ENCODE results near the gene TENT5A.

Gene TENT5A

GRCh38 chr6:81752921-81753710 is 635 bp upstream of the TENT5A start:
- no peak overlapping the region for H3K9ac ChIP-seq (ENCODE audit: low read length)
- H4K20me1 ChIP-seq (ENCODE audit: insufficient read depth, low read length), result no peaks in the 10 kb centered on the region
- H3K4me1 ChIP-seq (ENCODE audit: insufficient read depth, low read length, severe bottlenecking), result no peaks in the 10 kb centered on the region
- no peak overlapping the region for H3K4me3 ChIP-seq (ENCODE audit: low read depth, low read length, poor library complexity, severe bottlenecking)
- H3K27ac ChIP-seq (ENCODE audit: low read depth, low read length, poor library complexity, severe bottlenecking), result no peak overlapping the region
- no peak overlapping the region for H3K4me2 ChIP-seq (ENCODE audit: low read length)
- TF ChIP-seq CTCF (IDR thresholded peaks at IDR 0.05; ENCODE audit: low read length), result no peak
- TF ChIP-seq EZH2 (IDR thresholded peaks at IDR 0.05; ENCODE audit: borderline replicate concordance, low read length), result no peak
- H3K9me3 ChIP-seq (ENCODE audit: low read length), result no peaks in the 10 kb centered on the region
- no peaks in the 10 kb centered on the region for H3K9me2 ChIP-seq (ENCODE audit: low read depth, low read length)
- H3F3A ChIP-seq (ENCODE audit: insufficient read depth, low read length), result no peaks in the 10 kb centered on the region
- H3K27me3 ChIP-seq (ENCODE audit: insufficient read depth, low read length), result no peaks in the 10 kb centered on the region
- H3K36me3 ChIP-seq (ENCODE audit: insufficient read depth, low read length), result no peaks in the 10 kb centered on the region
- no peaks in the 10 kb centered on the region for H3K79me2 ChIP-seq (ENCODE audit: insufficient read depth, low read length)
- H2AFZ ChIP-seq (ENCODE audit: low read length), result no peak overlapping the region

DNA sequence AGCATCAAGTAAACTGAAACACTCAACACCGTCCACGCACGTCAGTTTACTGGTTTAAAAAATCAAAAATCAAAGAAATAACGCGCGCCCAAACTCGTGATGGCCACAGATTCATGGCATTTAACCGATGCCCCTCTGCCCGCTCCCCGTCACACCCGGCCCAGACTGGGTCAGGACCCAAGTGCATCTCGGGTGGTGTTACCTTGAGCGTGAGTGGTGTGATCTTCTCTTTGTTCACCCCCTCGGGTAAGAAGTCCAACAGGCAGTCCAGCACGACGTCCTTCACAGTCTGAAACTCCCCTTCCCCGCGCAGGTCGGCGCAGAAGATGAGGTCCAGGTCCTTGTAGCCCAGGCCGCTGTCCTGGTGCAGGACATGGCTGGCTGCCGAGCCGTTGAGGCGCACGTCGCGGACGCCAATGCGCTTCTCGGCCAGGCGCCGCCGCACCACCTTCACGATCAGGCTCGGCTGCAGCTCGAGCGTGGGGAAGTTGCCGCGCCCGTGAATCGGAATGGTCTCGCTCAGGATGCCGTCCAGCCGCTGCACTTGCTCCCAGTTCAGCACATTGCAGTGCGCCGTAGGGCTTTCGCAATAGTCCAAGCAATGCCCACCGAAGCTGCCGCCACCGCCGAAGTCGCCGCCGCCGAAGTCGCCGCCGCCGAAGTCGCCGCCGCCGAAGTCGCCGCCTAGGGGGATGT is 945 bp downstream of the TENT5A start:
- Histone ChIP-seq H3K4me1 (ENCODE audit: insufficient read depth, low read length, severe bottlenecking) (no peaks in the 10 kb centered on the region), H3K27me3 (ENCODE audit: insufficient read depth, low read length) (no peaks in the 10 kb centered on the region), H3K9me2 (ENCODE audit: low read depth, low read length) (no peaks in the 10 kb centered on the region), H3K9ac (ENCODE audit: low read length) (no peak overlapping the region), H3K27ac (ENCODE audit: low read depth, low read length, poor library complexity, severe bottlenecking) (no peak overlapping the region), H3K4me3 (ENCODE audit: low read depth, low read length, poor library complexity, severe bottlenecking) (no peak overlapping the region), H2AFZ (ENCODE audit: low read length) (no peak overlapping the region), H3K79me2 (ENCODE audit: insufficient read depth, low read length) (no peaks in the 10 kb centered on the region), H3F3A (ENCODE audit: insufficient read depth, low read length) (no peaks in the 10 kb centered on the region), H4K20me1 (ENCODE audit: insufficient read depth, low read length) (no peaks in the 10 kb centered on the region), H3K36me3 (ENCODE audit: insufficient read depth, low read length) (no peaks in the 10 kb centered on the region), H3K4me2 (ENCODE audit: low read length) (no peak overlapping the region), H3K9me3 (ENCODE audit: low read length) (no peaks in the 10 kb centered on the region)
- TF ChIP-seq EZH2 (IDR thresholded peaks at IDR 0.05; ENCODE audit: borderline replicate concordance, low read length) (no peak), CTCF (IDR thresholded peaks at IDR 0.05; ENCODE audit: low read length) (no peak)

DNA sequence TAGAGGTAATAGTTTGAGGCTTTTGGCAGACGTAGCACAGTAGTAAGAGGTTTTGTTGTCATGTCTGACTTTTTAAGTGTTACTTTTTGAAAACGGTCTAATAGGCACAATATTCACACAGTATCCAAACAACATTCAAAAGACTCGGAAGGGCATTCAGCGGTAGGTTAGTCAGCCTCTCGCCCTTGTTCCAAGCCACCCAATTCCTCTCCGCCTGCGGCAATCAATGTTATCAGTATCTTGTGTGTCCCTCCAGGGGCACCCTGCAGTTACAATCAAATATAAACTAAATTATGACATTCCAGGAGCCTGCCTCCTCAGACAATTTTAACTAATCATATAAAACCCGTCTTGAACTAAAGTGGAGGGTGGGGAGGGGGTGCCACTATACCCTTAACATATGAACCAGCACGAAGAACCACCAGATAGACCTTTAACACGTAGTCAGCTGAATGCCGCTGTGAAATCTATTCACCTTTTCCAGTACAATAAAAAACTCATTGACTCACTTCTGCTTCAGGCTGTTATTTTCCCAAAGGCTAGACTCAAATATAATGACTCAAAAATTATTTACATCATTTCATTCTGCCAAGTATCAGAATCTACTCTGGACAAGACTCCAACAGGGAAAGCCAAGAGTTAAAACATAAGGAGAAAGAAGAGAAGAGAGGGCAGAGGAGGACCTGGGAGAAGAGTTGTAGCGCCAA is 1.6 kb downstream of the TENT5A start:
- no peaks in the 10 kb centered on the region for H3K79me2 ChIP-seq (ENCODE audit: insufficient read depth, low read length)
- no peak overlapping the region for H2AFZ ChIP-seq (ENCODE audit: low read length)
- H3K36me3 ChIP-seq (ENCODE audit: insufficient read depth, low read length), result no peaks in the 10 kb centered on the region
- H3K9ac ChIP-seq (ENCODE audit: low read length), result no peak overlapping the region
- no peaks in the 10 kb centered on the region for H4K20me1 ChIP-seq (ENCODE audit: insufficient read depth, low read length)
- no peaks in the 10 kb centered on the region for H3F3A ChIP-seq (ENCODE audit: insufficient read depth, low read length)
- H3K9me3 ChIP-seq (ENCODE audit: low read length), result no peaks in the 10 kb centered on the region
- no peak overlapping the region for H3K4me3 ChIP-seq (ENCODE audit: low read depth, low read length, poor library complexity, severe bottlenecking)
- no peaks in the 10 kb centered on the region for H3K9me2 ChIP-seq (ENCODE audit: low read depth, low read length)
- H3K4me2 ChIP-seq (ENCODE audit: low read length), result no peak overlapping the region
- no peak overlapping the region for H3K27ac ChIP-seq (ENCODE audit: low read depth, low read length, poor library complexity, severe bottlenecking)
- TF ChIP-seq EZH2 (IDR thresholded peaks at IDR 0.05; ENCODE audit: borderline replicate concordance, low read length) (no peak), CTCF (IDR thresholded peaks at IDR 0.05; ENCODE audit: low read length) (no peak)
- no peaks in the 10 kb centered on the region for H3K4me1 ChIP-seq (ENCODE audit: insufficient read depth, low read length, severe bottlenecking)
- no peaks in the 10 kb centered on the region for H3K27me3 ChIP-seq (ENCODE audit: insufficient read depth, low read length)
